Endodermal cell (in vitro differentiated cells): ENCODE results near the gene VWA3A. TPM values are rescaled to one million over a fixed set of nuclear protein-coding genes. Genes with fewer than 3 reads are reported as not detected.

Experiments
- DNase-seq: peaks from one replicate; pipeline ENCODE4 v3.0.0-alpha.2; 2017
- H3K27ac ChIP-seq: 2 replicates; pipeline ENCODE4 v1.5.1; 2013; ENCODE audit warnings: mild to moderate bottlenecking, low read depth, low read length, moderate library complexity
- H3K27me3 ChIP-seq: 2 replicates; pipeline ENCODE4 v1.6.1; 2013; ENCODE audit warnings: mild to moderate bottlenecking, low read length, moderate library complexity; ENCODE audit not compliant: insufficient read depth, control insufficient read depth, poor library complexity, severe bottlenecking
- H3K36me3 ChIP-seq: 2 replicates; pipeline ENCODE4 v1.7.0; 2013; ENCODE audit warnings: mild to moderate bottlenecking, low read length, moderate library complexity; ENCODE audit not compliant: control insufficient read depth, insufficient read depth
- H3K4me1 ChIP-seq: one replicate; pipeline ENCODE4 v1.7.0; 2013; ENCODE audit warnings: low read length; ENCODE audit not compliant: control insufficient read depth, insufficient read depth
- H3K4me3 ChIP-seq: 2 replicates; pipeline ENCODE4 v1.5.1; 2013; ENCODE audit warnings: mild to moderate bottlenecking, low read length, moderate library complexity
- H3K9ac ChIP-seq: 2 replicates; pipeline ENCODE4 v1.6.1; 2013; ENCODE audit warnings: mild to moderate bottlenecking, low read length, moderate library complexity; ENCODE audit not compliant: poor library complexity, severe bottlenecking; ENCODE audit errors: extremely low read depth
- H3K9me3 ChIP-seq: 2 replicates; pipeline ENCODE4 v1.6.1; 2013; ENCODE audit warnings: mild to moderate bottlenecking, low read length, moderate library complexity; ENCODE audit not compliant: control insufficient read depth
- H3K27ac Mint-ChIP-seq: 2 replicates; pipeline ENCODE4 v1.8.0; 2020; ENCODE audit warnings: mixed read lengths
- H3K27me3 Mint-ChIP-seq: 2 replicates; pipeline ENCODE4 v1.8.0; 2021; ENCODE audit warnings: mild to moderate bottlenecking, mixed read lengths; ENCODE audit not compliant: insufficient read depth
- H3K36me3 Mint-ChIP-seq: 2 replicates; pipeline ENCODE4 v1.8.0; 2020; ENCODE audit warnings: low read depth, mixed read lengths
- H3K4me1 Mint-ChIP-seq: 2 replicates; pipeline ENCODE4 v1.8.0; 2020; ENCODE audit warnings: mixed read lengths
- H3K4me3 Mint-ChIP-seq: 2 replicates; pipeline ENCODE4 v1.8.0; 2020; ENCODE audit warnings: mild to moderate bottlenecking, moderate library complexity, mixed read lengths
- H3K9me3 Mint-ChIP-seq: 2 replicates; pipeline ENCODE4 v1.8.0; 2020; ENCODE audit warnings: mild to moderate bottlenecking, mixed read lengths
- CTCF ChIP-seq: fragments of 200-600 bp; sonication (generic); conservative IDR thresholded peaks from 2 replicates; pipeline ENCODE4 v1.5.0; 2021; ENCODE audit warnings: antibody characterized with exemption, mild to moderate bottlenecking
- WGBS, 2 experiments: methylation state at CpG; one replicate each; pipeline versions ENCODE4 v1.1.5 to v1.1.7; 2013; ENCODE audit warnings: missing lambda C conversion rate in 2 of 2, mixed read lengths in 1 of 2; ENCODE audit not compliant: insufficient coverage in 1 of 2, insufficient read length in 1 of 2; 5-methylcytosine and 5-hydroxymethylcytosine counted together
- total RNA-seq, 2 donors: library from RNA; stranded (reverse); fragmentation: NEBNext Ultra II Directional in 1 of 2; extraction: Animal tissue kit (Norgen Biotek cat#: 25700) in 1 of 2; gene quantifications; 2 replicates in 1 of 2; 3 replicates in 1 of 2; pipeline ENCODE4 v1.2.1, GENCODE V29; 2021

Gene VWA3A
- total RNA-seq, 2 donors from 2014 or later, result 0.18 to 0.40 TPM

- no peaks in the 10 kb centered on the region for H3K9me3 ChIP-seq
- H3K4me1 ChIP-seq, result no peaks in the 10 kb centered on the region
- Mint-ChIP-seq H3K36me3 (no peaks in the 10 kb centered on the region), H3K9me3 (no peaks in the 10 kb centered on the region), H3K27ac (peak overlapping the region; percentile 99), H3K4me1 (peaks cover 19% of the 10 kb centered on the region), H3K4me3 (peak overlapping the region; percentile 84), H3K27me3 (peaks cover 2% of the 10 kb centered on the region)
- no peaks in the 10 kb centered on the region for H3K36me3 ChIP-seq
- peaks cover 10% of the 10 kb centered on the region for H3K27me3 ChIP-seq
- peak overlapping the region; percentile 52 for H3K9ac ChIP-seq
- TF ChIP-seq CTCF, result no peak
- no peak overlapping the region for H3K27ac ChIP-seq
- WGBS, 2 experiments, result 47 to 49% methylated on average over 6 to 8 of the region's 9 CpGs
- DNase-seq, result no peak
- H3K4me3 ChIP-seq, result peak overlapping the region; percentile 79
Measured at GRCh38 chr16:22191532-22192260, 99.4 kb downstream of the VWA3A start.

GRCh38 chr16:22192261-22193062 lies 100.1 kb downstream of the VWA3A start:
- no peak for TF ChIP-seq CTCF
- peak overlapping the region; percentile 79 for H3K4me3 ChIP-seq
- peak; percentile 77 for DNase-seq
- no peaks in the 10 kb centered on the region for H3K36me3 ChIP-seq
- peaks cover 19% of the 10 kb centered on the region for H3K4me1 Mint-ChIP-seq
- H3K36me3 Mint-ChIP-seq, result no peaks in the 10 kb centered on the region
- 77 to 84% methylated on average over 13 to 16 of the region's 16 CpGs for WGBS, 2 experiments
- H3K27me3 ChIP-seq, result peaks cover 10% of the 10 kb centered on the region
- H3K27ac ChIP-seq, result no peak overlapping the region
- peaks cover 2% of the 10 kb centered on the region for H3K27me3 Mint-ChIP-seq
- peak overlapping the region; percentile 87 for H3K27ac Mint-ChIP-seq
- H3K9me3 ChIP-seq, result no peaks in the 10 kb centered on the region
- H3K9me3 Mint-ChIP-seq, result no peaks in the 10 kb centered on the region
- no peak overlapping the region for H3K9ac ChIP-seq
- H3K4me3 Mint-ChIP-seq, result peak overlapping the region; percentile 84
- H3K4me1 ChIP-seq, result no peaks in the 10 kb centered on the region

GRCh38 chr16:22193063-22193411 lies 100.7 kb downstream of the VWA3A start:
- H3K36me3 ChIP-seq, result no peaks in the 10 kb centered on the region
- DNase-seq, result no peak
- 79 to 80% methylated on average over 1 to 2 of the region's 2 CpGs for WGBS, 2 experiments
- Mint-ChIP-seq H3K36me3 (no peaks in the 10 kb centered on the region), H3K27ac (no peak overlapping the region), H3K9me3 (no peaks in the 10 kb centered on the region), H3K4me3 (no peak overlapping the region), H3K4me1 (peaks cover 19% of the 10 kb centered on the region), H3K27me3 (peaks cover 2% of the 10 kb centered on the region)
- H3K4me3 ChIP-seq, result no peak overlapping the region
- H3K27ac ChIP-seq, result no peak overlapping the region
- no peak overlapping the region for H3K9ac ChIP-seq
- TF ChIP-seq CTCF, result no peak
- H3K9me3 ChIP-seq, result no peaks in the 10 kb centered on the region
- peaks cover 10% of the 10 kb centered on the region for H3K27me3 ChIP-seq
- no peaks in the 10 kb centered on the region for H3K4me1 ChIP-seq
